T-helper 1 cell (primary cell): ENCODE results near the gene GLTP.

ENCODE experiments used
- DNase-seq, 5 donors: peaks; one replicate each; pipeline ENCODE4 v3.0.0-alpha.2; 2012 to 2020

GLTP gene

DNA sequence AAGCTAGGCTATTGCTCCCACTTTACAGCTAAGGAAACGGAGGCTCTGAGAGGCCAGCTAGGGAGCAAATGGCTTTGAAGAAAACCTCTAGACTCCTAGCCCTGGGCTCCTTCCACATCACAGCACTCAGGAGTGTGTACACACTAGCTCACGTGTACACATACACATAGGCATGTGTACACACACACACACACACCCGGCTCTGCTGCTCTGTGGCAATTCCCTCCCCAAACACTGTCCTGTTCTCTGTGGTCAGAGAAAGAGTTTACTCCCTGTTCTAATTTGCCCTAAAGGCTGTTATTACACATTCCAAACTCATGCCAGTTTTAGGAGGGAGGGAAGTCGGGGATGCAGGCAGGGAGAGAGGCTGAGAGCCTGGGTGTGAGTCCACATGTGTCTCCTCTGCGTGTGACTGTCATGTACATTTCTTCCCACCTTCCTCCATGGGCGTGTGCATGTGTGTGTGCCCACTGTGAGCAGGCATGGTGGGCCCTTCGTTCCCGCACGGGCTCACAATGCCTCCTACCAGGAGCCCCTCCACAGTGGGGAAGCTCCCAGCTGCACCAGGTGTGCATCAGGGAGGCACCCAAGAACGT, 61.3 kb downstream of the GLTP start:
- DNase-seq = no peak

DNA sequence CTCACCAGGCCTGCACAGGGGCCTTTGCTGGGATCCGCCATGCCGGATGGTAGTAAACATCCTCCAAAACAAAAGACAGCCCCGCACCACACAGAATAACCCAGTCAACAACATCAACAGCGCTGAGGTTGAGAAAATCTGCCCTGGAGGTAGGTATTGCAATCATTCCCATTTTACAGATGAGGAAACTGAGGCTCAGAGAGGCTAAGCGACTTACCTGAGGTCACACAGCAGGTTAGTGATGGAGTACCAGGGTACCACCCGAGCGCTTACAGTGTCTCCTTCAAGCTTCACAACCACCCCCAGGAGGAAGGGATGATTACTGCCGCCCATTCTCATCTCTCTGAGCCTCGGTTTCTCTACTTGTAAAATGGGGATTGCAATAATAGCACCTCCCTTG, 62.1 kb downstream of the GLTP start:
- no peak for DNase-seq

DNA sequence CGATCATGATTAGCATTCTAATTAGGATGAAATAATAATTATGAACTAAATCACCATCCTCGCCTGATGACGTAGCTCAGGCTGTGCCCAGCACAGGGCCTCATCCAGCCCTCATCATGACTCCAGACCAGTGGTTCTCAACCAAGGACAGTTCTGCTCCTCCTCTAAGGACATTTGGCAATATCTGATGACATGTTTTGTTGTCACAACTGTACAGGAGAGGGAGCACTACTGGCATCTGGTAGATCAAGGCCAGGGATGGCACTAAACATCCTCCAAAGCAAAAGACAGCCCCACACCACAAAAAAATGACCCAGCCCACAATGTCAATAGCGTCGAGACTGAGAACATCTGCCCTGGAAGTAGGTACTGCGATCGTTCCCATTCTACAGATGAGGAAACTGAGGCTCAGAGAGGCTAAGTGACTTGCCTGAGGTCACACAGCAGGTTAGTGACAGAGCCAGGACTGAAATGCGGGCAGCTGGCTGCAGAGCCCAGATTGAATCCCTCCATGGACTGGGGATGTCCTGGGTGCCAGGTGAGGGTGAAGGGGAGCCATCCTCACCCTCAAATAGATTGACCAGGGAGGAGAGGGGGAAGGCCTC, 62.6 kb downstream of the GLTP start:
- DNase-seq = no peak

DNA sequence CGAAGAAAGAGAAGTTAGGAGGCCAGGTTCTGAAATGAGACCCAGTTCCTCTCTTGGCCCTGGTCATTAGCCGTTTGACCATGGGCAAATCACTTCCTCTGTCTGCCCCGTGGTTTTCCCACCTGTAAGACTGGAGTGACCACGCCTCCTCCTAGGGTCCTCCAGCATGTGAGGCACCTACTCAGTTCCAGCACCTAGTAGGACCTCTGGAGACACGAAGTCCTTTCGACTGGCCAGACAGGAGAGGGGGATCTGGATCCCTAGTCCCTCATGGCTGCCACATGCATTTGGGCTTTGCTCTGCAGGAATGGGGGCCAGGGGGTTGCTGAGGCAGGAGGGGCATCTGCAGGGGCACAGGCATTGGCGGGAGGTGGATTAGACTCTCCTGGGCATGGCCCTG, 63.5 kb downstream of the GLTP start:
- no peak for DNase-seq

DNA sequence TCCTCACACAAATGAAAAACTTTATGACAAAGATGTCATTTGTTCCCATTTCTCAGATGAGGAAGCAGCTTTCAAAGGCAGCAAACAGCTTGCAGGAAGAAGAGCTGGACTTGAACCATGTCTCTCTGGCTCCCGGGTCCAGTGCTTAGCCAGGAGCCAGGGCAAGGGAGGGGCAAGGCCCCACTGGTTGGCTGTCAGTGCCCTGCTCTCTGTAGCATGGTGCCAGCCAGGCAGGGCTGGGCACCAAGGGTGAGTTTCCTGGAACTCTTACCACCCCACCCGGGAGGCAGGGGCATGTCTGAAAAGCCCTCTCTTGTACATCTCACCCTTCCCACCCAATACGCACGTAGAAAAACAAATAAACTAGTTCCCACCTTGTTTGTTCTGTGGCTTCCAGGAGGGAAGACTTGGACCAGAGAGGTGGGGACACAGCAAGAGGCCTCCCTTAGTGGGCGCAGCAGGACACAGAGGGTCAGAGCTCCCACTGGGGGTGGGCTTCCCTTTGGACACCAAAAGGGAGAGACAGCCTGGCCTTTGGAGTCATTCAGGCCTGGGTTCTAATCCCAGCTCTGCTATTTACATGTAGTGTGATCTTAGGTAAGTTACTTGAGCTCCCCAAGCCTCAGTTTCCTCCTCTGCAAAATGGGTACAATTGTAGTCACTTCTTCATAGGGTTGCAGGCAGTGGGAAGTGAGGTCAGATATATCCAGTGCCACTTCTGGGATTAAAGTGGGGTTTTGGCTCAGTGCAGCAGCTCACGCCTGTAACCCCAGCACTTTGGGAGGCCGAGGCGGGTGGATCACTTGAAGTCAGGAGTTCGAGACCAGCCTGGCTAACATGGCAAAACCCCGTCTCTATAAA, 64.4 kb downstream of the GLTP start:
- no peak for DNase-seq

DNA sequence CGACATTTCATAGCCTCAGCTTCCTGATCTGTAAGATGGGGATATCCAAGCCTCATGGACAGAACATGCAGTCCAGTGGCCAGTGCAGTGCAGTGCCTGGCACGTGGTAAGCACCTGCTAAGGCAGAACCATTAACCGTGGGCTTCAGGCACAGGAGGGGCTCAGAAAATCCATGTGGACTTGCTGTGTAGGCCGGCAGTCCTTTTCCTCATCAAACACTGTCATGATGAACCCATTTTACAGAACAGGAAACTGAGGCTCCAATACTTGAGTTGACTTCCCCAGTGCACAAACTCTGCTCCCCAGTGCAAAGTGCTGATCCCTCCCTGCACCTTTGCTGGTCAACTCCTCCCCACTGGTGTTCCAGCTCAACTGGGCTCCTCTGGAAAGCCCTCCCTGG, 65.1 kb downstream of the GLTP start:
- no peak for DNase-seq

DNA sequence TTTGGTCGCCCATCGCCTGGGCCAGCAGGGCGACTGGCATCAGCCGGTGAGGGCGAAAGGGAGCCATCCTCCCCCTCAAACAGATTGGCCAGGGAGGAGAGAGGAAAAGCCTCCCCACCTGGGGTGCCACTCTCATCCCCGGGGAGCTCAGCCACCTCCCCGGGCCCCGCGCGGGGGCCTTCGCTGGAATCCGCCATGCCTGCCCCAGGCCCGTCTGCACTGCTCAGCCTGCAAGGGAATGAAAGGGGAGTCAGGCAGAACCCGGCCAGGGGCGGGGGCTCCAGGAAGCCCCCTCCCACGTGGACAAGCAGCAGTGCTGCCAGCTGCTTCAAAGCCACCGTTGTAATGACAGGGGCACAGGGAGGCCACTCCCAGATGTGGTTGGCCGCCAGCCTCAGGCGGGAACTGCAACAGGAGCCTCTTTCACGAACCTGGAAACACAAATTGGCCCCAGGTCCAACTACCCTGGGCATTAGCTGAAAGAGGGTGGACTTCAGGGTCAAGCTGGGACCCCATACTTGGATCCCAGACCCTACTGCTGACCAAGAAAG, 65.7 kb downstream of the GLTP start:
- DNase-seq = no peak

DNA sequence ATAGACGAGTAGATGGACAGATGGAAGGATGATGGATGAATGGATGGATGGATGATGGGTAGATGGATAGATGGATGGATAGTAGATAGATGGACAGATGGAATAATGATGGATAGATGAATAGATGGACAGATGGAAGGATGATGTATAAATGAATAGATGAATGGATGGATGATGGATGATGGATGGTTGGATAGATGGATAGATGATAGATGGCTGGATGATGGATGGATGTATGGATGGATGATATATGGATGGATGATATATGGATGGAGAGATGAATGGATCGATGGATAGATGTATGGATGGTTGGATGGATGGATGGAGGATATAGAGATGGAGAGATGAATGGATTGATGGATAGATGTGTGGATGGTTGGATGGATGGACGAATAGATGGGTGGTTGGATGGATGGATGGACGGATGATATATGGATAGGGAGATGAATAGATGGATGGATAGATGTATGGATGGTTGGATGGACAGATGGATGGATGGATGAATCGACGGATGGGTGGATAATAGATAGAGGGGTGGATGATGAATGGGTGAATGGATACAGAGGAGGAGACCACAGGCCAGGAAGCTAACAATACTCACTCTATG, 66.4 kb downstream of the GLTP start:
- no peak for DNase-seq

DNA sequence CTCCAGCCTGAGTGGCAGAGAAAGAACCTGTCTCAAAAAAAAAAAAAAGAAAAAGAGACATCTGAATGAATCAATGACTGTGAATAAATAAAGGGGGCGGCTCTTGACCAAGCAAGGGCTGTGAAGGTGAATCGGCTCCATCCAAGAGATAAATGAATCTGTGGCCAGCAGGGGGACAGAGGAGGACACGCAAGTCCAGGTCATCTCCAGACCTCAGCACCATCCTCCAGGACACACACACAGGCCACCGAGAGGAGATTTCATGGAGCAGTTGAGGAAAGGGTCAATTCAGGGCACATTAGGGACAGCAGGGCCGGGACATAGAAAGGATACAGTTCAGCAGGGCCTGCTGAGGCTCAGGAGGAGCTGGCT, 68.7 kb downstream of the GLTP start:
- DNase-seq = no peak

DNA sequence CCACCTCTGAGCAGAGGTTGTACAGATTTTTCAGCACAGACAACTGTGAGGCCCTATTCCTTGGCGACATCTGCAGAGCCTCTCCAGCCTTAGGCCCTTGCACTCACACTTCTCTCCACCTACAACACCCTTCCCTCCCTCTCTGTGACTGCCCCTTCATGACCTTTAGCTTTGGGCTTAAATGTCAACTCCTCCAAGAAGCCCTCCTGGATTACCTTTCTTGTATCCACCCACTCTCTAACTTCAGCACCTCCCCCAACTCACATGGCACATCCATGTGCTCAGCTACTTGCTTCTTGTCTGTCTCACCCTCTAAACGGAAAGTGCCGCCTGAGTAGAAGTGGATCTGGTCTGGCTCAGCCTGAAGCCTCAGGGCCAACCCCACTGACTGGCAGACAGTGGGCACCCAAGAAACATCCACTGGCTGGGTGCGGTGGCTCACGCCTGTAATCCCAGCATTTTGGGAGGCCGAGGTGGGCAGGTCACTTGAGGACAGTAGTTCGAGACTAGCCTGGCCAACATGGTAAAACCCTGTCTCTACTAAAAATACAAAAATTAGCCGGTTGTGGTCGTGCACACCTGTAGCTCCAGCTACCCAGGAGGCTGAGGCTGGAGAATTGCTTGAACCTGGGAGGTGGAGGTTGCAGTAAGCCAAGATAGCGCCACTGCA, 69.3 kb downstream of the GLTP start:
- DNase-seq = no peak

DNA sequence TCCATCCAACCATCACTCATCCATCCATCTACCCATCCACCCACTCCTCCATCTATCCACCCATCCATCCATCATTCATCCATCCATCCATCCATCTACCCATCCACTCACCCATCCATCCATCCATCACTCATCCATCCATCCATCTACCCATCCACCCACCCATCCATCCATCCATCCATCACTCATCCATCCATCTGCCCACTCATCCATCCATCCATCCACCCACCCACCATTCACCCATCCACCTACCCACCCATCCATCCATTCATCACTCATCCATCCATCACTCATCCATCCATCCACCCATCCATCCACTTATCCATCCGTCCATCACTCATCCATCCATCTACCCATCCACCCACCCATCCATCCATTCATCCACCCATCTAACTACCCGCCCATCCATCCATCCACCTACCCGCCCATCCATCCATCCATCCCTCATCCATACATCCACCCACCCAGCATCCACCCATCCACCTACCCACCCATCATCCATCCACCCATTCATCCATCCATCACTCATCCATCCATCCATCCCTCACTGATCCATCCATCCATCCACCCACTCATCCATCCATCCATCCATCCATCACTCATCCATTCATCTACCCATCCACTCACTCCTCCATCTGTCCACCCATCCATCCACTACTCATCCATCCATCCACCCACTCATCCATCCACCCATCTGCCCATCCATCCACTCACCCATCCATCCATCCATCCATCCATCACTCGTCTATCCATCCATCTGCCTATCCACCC, 71.3 kb downstream of the GLTP start:
- DNase-seq = no peak

DNA sequence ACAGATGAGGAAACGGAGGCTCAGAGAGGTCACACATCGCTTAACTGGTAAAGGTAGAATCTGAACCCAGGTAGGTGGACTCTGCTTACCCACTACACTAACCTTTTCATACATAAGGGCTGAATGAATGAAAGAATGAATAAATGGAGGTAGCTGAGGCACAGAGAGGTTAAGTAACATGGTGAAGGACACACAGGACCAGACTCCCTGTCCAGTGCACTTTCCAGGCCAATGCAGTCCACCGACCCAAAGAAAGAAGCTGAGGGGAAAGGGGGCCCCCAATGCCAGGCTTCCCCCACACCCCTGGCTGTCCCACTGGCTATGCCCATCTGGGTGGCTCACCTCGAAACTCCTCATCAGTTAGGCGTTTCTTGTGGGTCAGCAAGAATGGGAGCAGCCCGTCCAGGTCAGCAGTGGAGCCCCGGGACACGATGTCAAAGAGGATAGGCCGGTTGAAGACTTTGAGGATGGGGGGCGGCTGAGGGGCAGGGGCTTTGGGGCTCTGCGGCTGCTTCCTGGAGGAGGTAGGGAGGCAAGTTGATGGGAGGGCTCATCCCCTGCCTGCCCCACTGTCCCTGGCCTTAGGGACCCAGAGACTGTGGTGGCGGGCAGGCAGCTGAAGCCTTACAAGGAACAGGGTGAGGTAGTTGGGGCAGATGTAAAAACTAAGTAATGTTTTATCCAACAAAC, 72.2 kb downstream of the GLTP start:
- no peak for DNase-seq

DNA sequence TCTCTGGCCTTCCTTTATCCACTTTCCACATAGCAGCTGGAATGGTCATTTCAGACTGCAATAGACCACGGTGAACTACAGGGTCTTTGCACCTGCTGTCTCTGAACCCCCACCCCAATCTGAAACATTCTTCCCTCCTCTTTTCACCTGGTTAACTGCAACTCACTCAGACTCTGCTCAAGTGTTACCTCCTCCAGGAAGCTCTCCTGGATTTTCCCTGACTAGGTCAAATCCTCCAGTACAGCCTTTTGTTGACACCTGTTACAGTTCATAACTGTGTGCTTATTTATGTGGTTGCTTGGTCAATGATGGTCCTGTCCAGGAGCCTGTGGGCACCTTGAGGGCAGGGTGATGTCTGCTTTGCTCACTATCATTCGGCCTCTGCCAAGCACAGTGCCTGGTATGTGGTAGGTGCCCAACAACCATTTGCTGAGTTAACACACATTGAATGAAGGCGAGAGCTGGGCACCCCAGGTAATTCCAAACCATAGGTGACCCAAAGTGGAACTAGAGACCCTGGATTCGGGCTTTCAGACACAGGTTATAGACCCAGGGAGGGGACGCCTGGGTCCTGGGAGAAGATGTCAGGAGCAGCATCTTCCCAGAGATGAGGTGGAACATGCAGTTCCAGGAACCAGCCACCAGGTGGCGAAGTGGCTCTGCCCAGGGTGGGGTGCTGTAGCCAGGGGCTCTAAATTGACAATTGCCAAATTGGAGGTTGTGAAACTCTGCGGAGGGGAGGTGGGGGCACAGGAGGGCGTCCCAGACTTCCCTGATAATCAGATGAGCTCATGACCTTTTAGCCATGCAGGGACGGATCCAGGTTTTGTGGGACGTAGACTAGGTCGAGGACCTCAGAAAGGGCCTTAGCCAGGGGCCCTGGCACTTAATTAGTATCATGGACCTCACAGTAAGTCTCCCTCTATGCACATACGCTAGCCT, 75.2 kb downstream of the GLTP start:
- DNase-seq = peak; percentile 28 to 63 (median 51)

DNA sequence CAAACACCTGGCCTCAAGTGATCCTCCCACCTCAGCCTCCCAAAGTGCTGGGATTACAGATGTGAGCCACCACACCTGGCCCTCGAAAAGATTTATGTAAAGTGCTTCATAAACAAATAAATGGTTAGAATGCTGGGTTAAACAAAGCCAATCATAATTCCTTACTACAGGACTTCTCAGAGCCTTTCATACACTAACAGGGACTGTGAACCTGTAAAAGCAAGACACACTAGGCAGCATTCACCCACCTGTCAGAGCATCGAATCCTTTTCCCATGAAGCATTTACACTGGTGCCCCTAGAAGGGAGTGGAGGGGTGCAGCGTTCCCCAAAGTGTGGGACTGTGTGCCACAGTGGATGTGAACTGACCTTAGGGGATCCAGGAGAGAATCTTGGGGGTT, 76.7 kb downstream of the GLTP start:
- no peak for DNase-seq

DNA sequence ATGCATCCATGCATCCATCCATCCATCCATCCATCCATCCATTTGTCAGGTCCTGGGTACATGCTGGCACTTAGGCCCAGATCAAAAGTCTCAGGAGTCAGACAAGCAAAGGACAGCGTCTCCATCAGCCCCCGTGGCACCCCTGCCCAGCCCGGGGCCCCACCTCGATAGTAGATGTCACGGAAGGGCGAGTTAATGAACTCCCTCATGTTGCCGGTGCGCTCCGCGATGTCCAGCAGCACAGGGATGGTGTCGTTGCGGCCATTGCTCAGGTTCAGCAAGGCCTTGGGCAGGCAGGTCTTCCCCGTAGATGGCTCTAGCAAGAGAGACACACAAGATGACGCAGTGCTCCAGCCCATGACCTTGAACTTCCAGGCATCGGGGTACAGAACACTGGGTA, 77.5 kb downstream of the GLTP start:
- no peak for DNase-seq
